SU-DHL-6 (cell line): Measurements from ENCODE around the gene OR51G2.

Experiments
- H2AFZ ChIP-seq: fragments of 200-600 bp; sonication (generic); 2 replicates; pipeline ENCODE4 v1.6.1; 2014; ENCODE audit warnings: low read depth, mild to moderate bottlenecking, moderate library complexity, mixed read lengths, antibody characterized with exemption, low read length; ENCODE audit not compliant: severe bottlenecking
- H3F3A ChIP-seq: fragments of 200-600 bp; shearing (Covaris generic); 2 replicates; pipeline ENCODE4 v1.6.0; 2016; ENCODE audit warnings: antibody characterized with exemption, mild to moderate bottlenecking; ENCODE audit not compliant: insufficient read depth
- H3K27ac ChIP-seq: fragments of 200-600 bp; sonication (generic); 2 replicates; pipeline ENCODE4 v1.5.1; 2016; ENCODE audit warnings: low read depth, mild to moderate bottlenecking, low read length, moderate library complexity, mixed read lengths
- H3K27me3 ChIP-seq: fragments of 200-600 bp; sonication (generic), shearing (Covaris generic); 2 replicates; pipeline ENCODE4 v1.6.0; 2014; ENCODE audit warnings: mild to moderate bottlenecking, low read length
- H3K36me3 ChIP-seq: fragments of 200-600 bp; sonication (generic); 2 replicates; pipeline ENCODE4 v1.6.1; 2014; ENCODE audit warnings: mild to moderate bottlenecking, low read length, mixed read lengths
- H3K4me2 ChIP-seq: fragments of 300-600, 200-600 bp; shearing (Covaris generic), sonication (generic); 2 replicates; pipeline ENCODE4 v1.6.0; 2014; ENCODE audit warnings: low read length, low read depth, mild to moderate bottlenecking; ENCODE audit not compliant: poor library complexity, severe bottlenecking
- H3K4me3 ChIP-seq: fragments of 200-600 bp; sonication (generic); 2 replicates; pipeline ENCODE4 v1.5.1; 2014; ENCODE audit warnings: antibody characterized with exemption, low read length, mild to moderate bottlenecking, mixed read lengths; ENCODE audit not compliant: insufficient read depth, poor library complexity, severe bottlenecking
- H3K79me2 ChIP-seq: fragments of 200-600 bp; sonication (generic); 2 replicates; pipeline ENCODE4 v1.6.1; 2014; ENCODE audit warnings: mild to moderate bottlenecking, low read length, moderate library complexity; ENCODE audit not compliant: insufficient read depth
- H3K9ac ChIP-seq: fragments of 200-600 bp; sonication (generic); 2 replicates; pipeline ENCODE4 v1.7.0; 2014; ENCODE audit warnings: mild to moderate bottlenecking, low read length
- H3K9me2 ChIP-seq: fragments of 200-600 bp; sonication (generic); replicated peaks from 2 replicates; pipeline ENCODE4 v1.6.1; 2014; ENCODE audit warnings: low read length; ENCODE audit not compliant: insufficient read depth
- H3K9me3 ChIP-seq: fragments of 200-600 bp; sonication (generic); 2 replicates; pipeline ENCODE4 v1.6.1; 2014; ENCODE audit warnings: low read length, mixed read lengths; ENCODE audit not compliant: insufficient read depth
- H4K20me1 ChIP-seq: fragments of 200-600 bp; sonication (generic); 2 replicates; pipeline ENCODE4 v1.6.1; 2014; ENCODE audit warnings: low read depth, mild to moderate bottlenecking, antibody characterized with exemption, low read length, moderate library complexity, mixed read lengths
- CTCF ChIP-seq: fragments of 200-600 bp; sonication (generic); IDR thresholded peaks from one replicate; pipeline ENCODE4 v1.5.1; 2017; ENCODE audit warnings: antibody characterized with exemption, mild to moderate bottlenecking, low read length, moderate library complexity; ENCODE audit not compliant: insufficient read depth, poor library complexity, severe bottlenecking
- EZH2phosphoT487 ChIP-seq: fragments of 200-600 bp; sonication (generic), shearing (Covaris generic); conservative IDR thresholded peaks from 2 replicates; pipeline ENCODE4 v1.6.1; 2018; ENCODE audit warnings: mild to moderate bottlenecking, antibody characterized with exemption, low read length, moderate library complexity, mixed read lengths

The OR51G2 gene

GRCh38 chr11:4891996-4892640 is 27.0 kb downstream of the OR51G2 start:
- no peaks in the 10 kb centered on the region for H3K36me3 ChIP-seq
- no peak overlapping the region for H3K9ac ChIP-seq
- H3F3A ChIP-seq: no peaks in the 10 kb centered on the region
- H3K9me2 ChIP-seq: no peaks in the 10 kb centered on the region
- no peak overlapping the region for H2AFZ ChIP-seq
- H3K27ac ChIP-seq: no peak overlapping the region
- H4K20me1 ChIP-seq: no peaks in the 10 kb centered on the region
- no peak overlapping the region for H3K4me2 ChIP-seq
- no peaks in the 10 kb centered on the region for H3K79me2 ChIP-seq
- no peaks in the 10 kb centered on the region for H3K9me3 ChIP-seq
- TF ChIP-seq EZH2phosphoT487 (no peak), CTCF (no peak)
- no peaks in the 10 kb centered on the region for H3K27me3 ChIP-seq
- no peak overlapping the region for H3K4me3 ChIP-seq

- H3K4me3 ChIP-seq: no peak overlapping the region
- no peak for TF ChIP-seq EZH2phosphoT487
- no peak for TF ChIP-seq CTCF
Observed at GRCh38 chr11:4890279-4890678, 28.9 kb downstream of the OR51G2 start.

GRCh38 chr11:4887591-4887990 is 31.6 kb downstream of the OR51G2 start:
- H3F3A ChIP-seq: no peaks in the 10 kb centered on the region
- H3K4me2 ChIP-seq: no peak overlapping the region
- H3K9ac ChIP-seq: no peak overlapping the region
- no peaks in the 10 kb centered on the region for H3K9me2 ChIP-seq
- no peak overlapping the region for H2AFZ ChIP-seq
- no peaks in the 10 kb centered on the region for H3K36me3 ChIP-seq
- no peaks in the 10 kb centered on the region for H3K27me3 ChIP-seq
- H3K27ac ChIP-seq: no peak overlapping the region
- no peaks in the 10 kb centered on the region for H3K9me3 ChIP-seq
- TF ChIP-seq EZH2phosphoT487 (no peak), CTCF (no peak)
- H3K79me2 ChIP-seq: no peaks in the 10 kb centered on the region
- H4K20me1 ChIP-seq: no peaks in the 10 kb centered on the region
- H3K4me3 ChIP-seq: no peak overlapping the region

More at GRCh38 chr11:4890279-4890678, 28.9 kb downstream of the OR51G2 start:
- H3K27me3 ChIP-seq: no peaks in the 10 kb centered on the region
- H4K20me1 ChIP-seq: no peaks in the 10 kb centered on the region
- H3K79me2 ChIP-seq: no peaks in the 10 kb centered on the region
- H2AFZ ChIP-seq: no peak overlapping the region
- H3K4me2 ChIP-seq: no peak overlapping the region
- no peaks in the 10 kb centered on the region for H3K9me3 ChIP-seq
- no peaks in the 10 kb centered on the region for H3K9me2 ChIP-seq
- H3F3A ChIP-seq: no peaks in the 10 kb centered on the region
- H3K27ac ChIP-seq: no peak overlapping the region
- H3K36me3 ChIP-seq: no peaks in the 10 kb centered on the region
- no peak overlapping the region for H3K9ac ChIP-seq
